Heart right ventricle (tissue), 16 donors: ENCODE results near the gene ZFPM1. TPM values are rescaled to one million over a fixed set of nuclear protein-coding genes. Genes with fewer than 3 reads are reported as not detected.

ENCODE experiments used
- ATAC-seq, 8 donors: fragments of 200-7000 bp; cut with Tn5 transposase; one replicate each; pipeline ENCODE4 v1.9.1; 2020; ENCODE audit warnings: mild to moderate bottlenecking in 8 of 8, moderate library complexity in 8 of 8, moderate number of reproducible peaks in 1 of 8
- DNase-seq, 2 donors: peaks; one replicate each; pipeline ENCODE4 v3.0.0-alpha.2; 2020
- H3K27ac ChIP-seq, 10 donors: fragments of 200-600 bp; sonication (generic) in 2 of 10; one replicate each; pipeline versions ENCODE4 v1.5.0 to v1.8.0; 2020 to 2022; ENCODE audit warnings: mild to moderate bottlenecking in 3 of 10
- H3K27me3 ChIP-seq, 7 donors: fragments of 200-600 bp; one replicate each; pipeline ENCODE4 v1.8.0; 2021 to 2022; ENCODE audit warnings: mild to moderate bottlenecking in 2 of 7
- H3K36me3 ChIP-seq, 9 donors: fragments of 200-600 bp; sonication (generic) in 1 of 9; one replicate each; pipeline versions ENCODE4 v1.5.0 to v1.8.0; 2020 to 2022; ENCODE audit warnings: mild to moderate bottlenecking in 2 of 9
- H3K4me1 ChIP-seq, 9 donors: fragments of 200-600 bp; sonication (generic) in 1 of 9; one replicate each; pipeline versions ENCODE4 v1.5.0 to v1.8.0; 2020 to 2022; ENCODE audit warnings: mild to moderate bottlenecking in 4 of 9
- H3K4me3 ChIP-seq, 10 donors: fragments of 200-600 bp; sonication (generic) in 2 of 10; one replicate each; pipeline versions ENCODE4 v1.5.0 to v1.8.0; 2020 to 2022; ENCODE audit warnings: mild to moderate bottlenecking in 7 of 10, moderate library complexity in 2 of 10
- H3K9me3 ChIP-seq, 11 donors: fragments of 200-600 bp in 10 of 11; sonication (generic) in 2 of 11; one replicate each; pipeline versions ENCODE4 v1.5.0 to v1.8.0; 2013 to 2022; ENCODE audit warnings: mild to moderate bottlenecking in 2 of 11, control low read depth in 1 of 11, moderate library complexity in 1 of 11
- CTCF ChIP-seq, 9 donors: fragments of 200-600 bp; sonication (generic) in 2 of 9; IDR thresholded peaks; one replicate each; pipeline versions ENCODE4 v1.5.0 to v1.8.0; 2021 to 2022; ENCODE audit warnings: antibody characterized with exemption in 9 of 9, mild to moderate bottlenecking in 5 of 9, moderate library complexity in 1 of 9
- WGBS, 2 donors: extraction: QIAGEN DNeasy Blood & Tissue Kit; methylation state at CpG; one replicate each; pipeline ENCODE4 v1.1.7; 2013; ENCODE audit warnings: inconsistent platforms in 1 of 2; 5-methylcytosine and 5-hydroxymethylcytosine counted together
- intact Hi-C, 10 donors: fragments of 100-400 bp; cut with DNase I; formaldehyde crosslinking; loops; one replicate each; pipeline versions ENCODE4 v1.11.1 to v1.14.2; 2022
- polyA plus RNA-seq, 2 donors: library from polyadenylated mRNA; stranded (reverse); fragments of 200-250 nt; gene quantifications; one replicate each; pipeline ENCODE4 v1.2.3, GENCODE V29; 2013
- total RNA-seq, 10 donors: library from RNA; stranded (reverse); fragmentation: NEBNext Ultra II Directional in 3 of 10; extraction: Animal tissue kit (Norgen Biotek cat#: 25700) in 3 of 10; gene quantifications; one replicate each; pipeline versions ENCODE4 v1.2.1 to v1.2.4, GENCODE V29; 2021 to 2023
- donor health status: Arrhythmogenic right ventricular cardiomyopathy.
- donor health status: ischemic (EF 13 %, LVEDD 7.1; RV severe dilation, severe dysfunction).
- donor health status: healthy with polysubstance abuse.
- donor health status: DM: no; HTN: yes; CAD: no.
- donor health status: DM: no; HTN: no; CAD: no.
- donor health status: ischemic (EF 25% LVEDD 6.9; RV normal size, moderate dysfunction).
- donor health status: ischemic (EF 25% LVEDD 5.7; RV mildly dilated, moderate dysfunction).
- donor health status: healthy.
- donor health status: DM: yes; HTN: yes; CAD: no.
- donor health status: Ischemic cardiomyopathy.
- donor health status: ischemic (EF 35%, LVEDD 5.7; RV mildly dilated, moderate dysfunction).
- donor health status: nonischemic (EF 11% LVEDD 7.7; RV severe dilation, severe dysfunction).
- donor health status: DM: yes; HTN: yes; CAD: no.
- donor health status: PGD.
- donor health status: ischemic (EF 29% LVEDD 5.4; RV normal size, mild dysfunction).
- donor health status: nonischemic (EF 23%, LVEDD 6.1; RV moderate dilation, normal function).

The ZFPM1 gene
- total and polyA plus RNA-seq, 12 donors: 2.0 to 10.4 (median 4.4) TPM

GRCh38 chr16:88444826-88445582 lies 8.1 kb upstream of the ZFPM1 start:
- intact Hi-C loops: loop anchor here in 5 of 10 donors (2.0 to 10.0 kb wide), 6 partner anchors 82 to 722 kb away; no protein-coding TSS in a partner anchor
- Histone ChIP-seq H3K4me1 (peaks cover 0 to 27% (median 8%) of the 10 kb centered on the region in 9 donors), H3K27ac (no peak overlapping the region), H3K9me3 (no peaks in the 10 kb centered on the region), H3K27me3 (peaks cover 0 to 14% (median 7%) of the 10 kb centered on the region in 7 donors), H3K4me3 (no peak overlapping the region), H3K36me3 (no peaks in the 10 kb centered on the region)
- WGBS, 2 donors: 62 to 64% methylated on average over 31 to 32 of the region's 32 CpGs
- no peak for TF ChIP-seq CTCF (IDR thresholded peaks at IDR 0.05)
- DNase-seq (no peak), ATAC-seq (no peak)

GRCh38 chr16:88445583-88445960 lies 7.5 kb upstream of the ZFPM1 start:
- ATAC-seq (no peak), DNase-seq (no peak)
- Histone ChIP-seq H3K36me3 (no peaks in the 10 kb centered on the region), H3K9me3 (no peaks in the 10 kb centered on the region), H3K27ac (no peak overlapping the region), H3K4me1 (peaks cover 0 to 27% (median 8%) of the 10 kb centered on the region in 9 donors), H3K27me3 (peaks cover 0 to 14% (median 7%) of the 10 kb centered on the region in 7 donors), H3K4me3 (no peak overlapping the region)
- WGBS, 2 donors: 59 to 70% methylated on average over 25 of the region's 25 CpGs
- intact Hi-C loops: loop anchor here in 4 of 10 donors (2.0 to 10.0 kb wide), 5 partner anchors 81 to 719 kb away; no protein-coding TSS in a partner anchor
- TF ChIP-seq CTCF (IDR thresholded peaks at IDR 0.05): no peak

GRCh38 chr16:88446061-88446460 lies 7.0 kb upstream of the ZFPM1 start:
- no peaks in the 10 kb centered on the region for H3K9me3 ChIP-seq
- no peak for TF ChIP-seq CTCF (IDR thresholded peaks at IDR 0.05)
- ATAC-seq (no peak), DNase-seq (no peak)
- 85 to 87% methylated on average over 25 of the region's 25 CpGs for WGBS, 2 donors
- H3K27ac ChIP-seq: no peak overlapping the region
- intact Hi-C loops: loop anchor here in 4 of 10 donors (5.0 to 10.0 kb wide), 4 partner anchors 109 to 719 kb away; no protein-coding TSS in a partner anchor
- no peaks in the 10 kb centered on the region for H3K36me3 ChIP-seq
- H3K27me3 ChIP-seq: peaks cover 0 to 14% (median 7%) of the 10 kb centered on the region in 7 donors
- peaks cover 0 to 27% (median 8%) of the 10 kb centered on the region in 9 donors for H3K4me1 ChIP-seq
- no peak overlapping the region for H3K4me3 ChIP-seq

GRCh38 chr16:88446736-88447135 lies 6.3 kb upstream of the ZFPM1 start:
- intact Hi-C loops: loop anchor here in 4 of 10 donors (5.0 to 10.0 kb wide), 4 partner anchors 108 to 718 kb away; no protein-coding TSS in a partner anchor
- no peak for TF ChIP-seq CTCF (IDR thresholded peaks at IDR 0.05)
- H3K4me3 ChIP-seq: no peak overlapping the region
- DNase-seq: no peak
- peaks cover 0 to 14% (median 7%) of the 10 kb centered on the region in 7 donors for H3K27me3 ChIP-seq
- WGBS, 2 donors: 89 to 92% methylated on average over 26 of the region's 26 CpGs
- no peak overlapping the region for H3K27ac ChIP-seq
- no peak for ATAC-seq
- peaks cover 0 to 28% (median 8%) of the 10 kb centered on the region in 9 donors for H3K4me1 ChIP-seq
- H3K36me3 ChIP-seq: no peaks in the 10 kb centered on the region
- H3K9me3 ChIP-seq: no peaks in the 10 kb centered on the region
